HUES64 (cell line): ENCODE data around the gene TMEM229B. TPM values are rescaled to one million over a fixed set of nuclear protein-coding genes. Genes with fewer than 3 reads are reported as not detected.

Experiments
- H3K27ac ChIP-seq: 2 replicates; pipeline ENCODE4 v1.7.0; 2013; ENCODE audit warnings: low read depth, low read length, inconsistent platforms
- H3K27me3 ChIP-seq: 2 replicates; pipeline ENCODE4 v1.6.1; 2013; ENCODE audit warnings: mild to moderate bottlenecking, low read length; ENCODE audit not compliant: insufficient read depth
- H3K36me3 ChIP-seq: 2 replicates; pipeline ENCODE4 v1.6.1; 2013; ENCODE audit warnings: mild to moderate bottlenecking, low read length; ENCODE audit not compliant: insufficient read depth
- H3K4me1 ChIP-seq: 2 replicates; pipeline ENCODE4 v1.6.1; 2013; ENCODE audit warnings: mild to moderate bottlenecking, low read length, moderate library complexity; ENCODE audit not compliant: insufficient read depth
- H3K4me3 ChIP-seq: 2 replicates; pipeline ENCODE4 v1.5.1; 2013; ENCODE audit warnings: mild to moderate bottlenecking, low read length, moderate library complexity
- H3K9ac ChIP-seq: 2 replicates; pipeline ENCODE4 v1.6.1; 2013; ENCODE audit warnings: mild to moderate bottlenecking, low read depth, low read length
- H3K9me3 ChIP-seq: 2 replicates; pipeline ENCODE4 v1.6.1; 2013; ENCODE audit warnings: low read depth, low read length; ENCODE audit not compliant: insufficient read depth
- WGBS: fragments of 150-250, 120-280 bp; methylation state at CpG from one replicate; pipeline ENCODE4 v1.1.7; 2013; ENCODE audit warnings: missing lambda C conversion rate; 5-methylcytosine and 5-hydroxymethylcytosine counted together
- polyA plus RNA-seq, 2 experiments: library from polyadenylated mRNA; stranded (reverse); fragments of 50-300 nt; gene quantifications; one replicate each; pipeline ENCODE4 v1.2.3, GENCODE V29; 2013

Gene TMEM229B
- 0.50 TPM for polyA plus RNA-seq (2013, experiment 1 of 2)
- polyA plus RNA-seq (2013, experiment 2 of 2) = 0.25 TPM

DNA sequence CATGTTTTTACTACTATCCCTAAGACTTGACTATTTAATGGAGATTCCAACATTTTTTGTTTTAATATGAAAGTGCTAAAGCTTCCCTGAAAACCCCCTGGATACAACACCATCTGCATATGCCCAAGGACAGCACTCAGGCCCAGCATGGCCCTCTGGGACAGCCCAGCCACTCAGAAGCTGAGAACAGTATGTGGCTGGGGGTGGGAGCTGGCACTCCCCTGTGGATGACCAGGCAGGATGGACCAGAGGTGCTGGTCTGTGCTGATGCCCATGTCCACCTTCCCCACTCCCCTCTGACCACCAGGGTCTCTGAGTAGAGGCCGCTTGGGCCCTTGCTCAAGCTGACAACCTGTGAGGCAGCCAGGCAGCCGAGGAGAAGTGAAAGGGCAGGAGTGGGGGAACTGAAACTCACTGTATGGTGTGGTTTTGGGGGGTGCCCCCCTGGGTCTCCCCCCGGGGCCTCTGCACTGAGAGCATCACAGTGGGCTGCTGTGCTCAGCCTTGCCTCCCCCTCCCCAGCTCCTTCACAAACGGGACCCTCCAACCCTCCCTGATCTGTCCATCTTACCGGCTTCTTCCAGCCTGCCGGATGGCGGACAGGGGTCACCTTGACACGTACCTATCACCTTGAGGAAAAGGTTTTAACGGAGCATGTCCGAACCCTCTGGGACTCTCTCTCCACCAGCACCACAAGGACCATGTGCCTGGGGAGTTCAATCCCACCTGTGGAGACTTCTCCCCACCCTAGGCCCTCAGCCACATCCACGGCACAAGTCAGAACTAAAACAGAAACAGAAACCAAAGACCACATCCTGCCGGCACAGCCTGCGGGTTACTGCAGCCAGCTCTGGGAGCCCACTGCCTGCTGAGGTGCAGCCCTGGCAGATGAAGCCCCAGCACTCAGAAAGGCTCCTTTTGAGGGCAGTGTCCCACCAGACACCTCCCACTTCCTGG is at the start of gene TMEM229B:
Gene TMEM229B (minus strand): TSS at position 785 of the 957 bp plus-strand sequence. CDS start 14,798 bp downstream, outside the sequence.
- no peak within 1 kb of the TSS for H3K9ac ChIP-seq

GRCh38 chr14:67537736-67538135 is 49.2 kb upstream of the TMEM229B start:
- Histone ChIP-seq H3K9ac (no peak overlapping the region), H3K4me1 (peaks cover 33% of the 10 kb centered on the region), H3K9me3 (no peaks in the 10 kb centered on the region), H3K4me3 (no peak overlapping the region), H3K27me3 (peaks cover 7% of the 10 kb centered on the region; the same call in 1 of the 2 replicates), H3K27ac (no peak overlapping the region), H3K36me3 (no peaks in the 10 kb centered on the region)
- WGBS = 93% methylated on average over 3 of the region's 3 CpGs

More for the DNA sequence above, at the start of gene TMEM229B:
- Histone ChIP-seq H3K9me3 (peaks cover 7% of the 10 kb centered on the region), H3K27ac (no peak within 1 kb of the TSS), H3K27me3 (no peaks in the 10 kb centered on the region), H3K36me3 (no peaks in the 10 kb centered on the region), H3K4me1 (peaks cover 13% of the 10 kb centered on the region), H3K4me3 (no peak within 1 kb of the TSS)
- WGBS = 93% methylated on average over 13 of the region's 13 CpGs

- Histone ChIP-seq H3K36me3 (no peaks in the 10 kb centered on the region), H3K4me1 (peaks cover 19% of the 10 kb centered on the region), H3K9me3 (no peaks in the 10 kb centered on the region), H3K9ac (no peak overlapping the region), H3K27ac (no peak overlapping the region), H3K27me3 (peaks cover 9% of the 10 kb centered on the region; the same call in 1 of the 2 replicates), H3K4me3 (no peak overlapping the region)
- 92% methylated on average over 4 of the region's 4 CpGs for WGBS
These were observed 47.6 kb upstream of the TMEM229B start for GRCh38 chr14:67536087-67536486.

DNA sequence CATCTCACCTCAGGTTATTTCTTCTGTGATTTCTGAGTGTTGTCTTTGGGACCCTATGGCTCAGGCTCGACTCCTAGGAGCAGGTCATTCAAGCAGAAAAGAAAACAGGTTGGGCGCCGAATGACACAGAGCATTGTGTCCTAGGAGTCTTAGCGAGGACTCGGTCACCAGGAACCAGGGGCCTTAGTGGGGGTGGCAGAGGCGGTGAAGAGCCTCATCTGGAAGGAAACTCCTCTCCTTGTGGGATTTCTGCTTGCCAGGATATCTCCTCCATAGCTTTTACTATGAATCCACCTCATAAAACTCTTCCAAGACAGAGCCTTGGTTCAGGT is 45.2 kb upstream of the TMEM229B start:
- Histone ChIP-seq H3K36me3 (no peaks in the 10 kb centered on the region), H3K9me3 (no peaks in the 10 kb centered on the region), H3K4me1 (peaks cover 9% of the 10 kb centered on the region), H3K9ac (peak overlapping the region; percentile 86), H3K27me3 (peaks cover 9% of the 10 kb centered on the region; the same call in 1 of the 2 replicates), H3K4me3 (peak overlapping the region; percentile 82), H3K27ac (no peak overlapping the region; the same call in 1 of the 2 replicates)
- WGBS = 9% methylated on average over 6 of the region's 6 CpGs

- peaks cover 9% of the 10 kb centered on the region; the same call in 1 of the 2 replicates for H3K27me3 ChIP-seq
- no peaks in the 10 kb centered on the region for H3K36me3 ChIP-seq
- H3K9ac ChIP-seq = peak within 1 kb of the TSS; percentile 86
- no peaks in the 10 kb centered on the region for H3K9me3 ChIP-seq
- peak within 1 kb of the TSS; percentile 3; the same call in 1 of the 2 replicates for H3K27ac ChIP-seq
- peaks cover 4% of the 10 kb centered on the region for H3K4me1 ChIP-seq
- H3K4me3 ChIP-seq = peak within 1 kb of the TSS; percentile 82
- under 1% methylated on average over 86 of the region's 86 CpGs for WGBS
These were observed 44.7 kb upstream of the TMEM229B start, which contains the start of gene PLEKHH1 for GRCh38 chr14:67532998-67533753. Gene PLEKHH1 (plus strand): TSS chr14:67533290. CDS start chr14:67541868, 8,578 bp downstream.

GRCh38 chr14:67532606-67532997 is 44.1 kb upstream of the TMEM229B start:
- 22% methylated on average over 23 of the region's 23 CpGs for WGBS
- peak overlapping the region; percentile 3; the same call in 1 of the 2 replicates for H3K27ac ChIP-seq
- peak overlapping the region; percentile 82 for H3K4me3 ChIP-seq
- H3K9me3 ChIP-seq = no peaks in the 10 kb centered on the region
- peaks cover 3% of the 10 kb centered on the region for H3K4me1 ChIP-seq
- H3K9ac ChIP-seq = peak overlapping the region; percentile 86
- H3K36me3 ChIP-seq = no peaks in the 10 kb centered on the region
- H3K27me3 ChIP-seq = peaks cover 9% of the 10 kb centered on the region; the same call in 1 of the 2 replicates

DNA sequence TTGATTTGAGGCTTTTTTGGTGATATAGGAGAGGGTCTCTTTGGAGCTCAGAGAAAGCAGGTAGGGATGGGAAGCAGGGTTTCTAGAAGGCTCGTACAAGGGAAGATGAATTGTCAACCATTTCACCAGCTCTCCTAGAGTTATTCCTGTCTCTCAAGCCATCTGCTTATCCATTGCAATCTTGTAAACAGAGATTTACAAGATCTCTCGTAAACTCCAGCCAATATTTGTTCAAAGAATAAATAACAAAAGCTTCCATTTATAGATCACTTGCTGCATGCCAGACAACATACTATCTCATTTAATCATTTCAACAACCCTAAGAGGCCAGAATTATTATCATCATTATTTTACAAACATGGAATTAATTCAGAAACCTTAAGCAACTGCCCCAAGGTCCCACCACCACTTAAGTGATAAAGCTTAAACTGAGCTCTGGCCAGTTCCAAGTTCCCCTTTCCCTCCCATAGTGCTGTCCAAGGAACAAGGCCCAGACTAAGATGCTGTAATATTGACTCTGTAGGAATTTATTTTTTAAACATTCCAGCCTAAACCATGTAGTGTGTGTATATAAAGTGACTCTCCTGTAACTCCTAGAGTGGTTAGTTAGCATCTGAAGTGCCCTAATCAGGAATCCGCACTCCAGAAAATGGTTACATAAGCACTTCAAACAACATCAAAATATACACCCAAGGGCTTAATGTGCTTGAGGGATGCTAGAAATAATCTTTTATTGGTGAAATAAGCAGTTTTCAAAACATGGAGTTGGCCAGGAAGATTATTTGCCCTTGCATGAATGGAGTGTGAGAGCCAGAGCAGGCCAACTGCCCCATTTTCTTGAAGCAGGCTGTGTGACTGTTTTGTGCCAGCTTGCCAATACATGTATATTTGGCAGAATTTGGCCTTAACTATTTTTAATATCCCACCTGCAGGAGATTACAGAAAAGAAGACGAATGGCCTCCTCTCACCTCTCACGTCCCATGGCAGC is 41.7 kb upstream of the TMEM229B start:
- Histone ChIP-seq H3K27ac (no peak overlapping the region), H3K9me3 (no peaks in the 10 kb centered on the region), H3K4me3 (no peak overlapping the region), H3K36me3 (no peaks in the 10 kb centered on the region), H3K9ac (no peak overlapping the region), H3K27me3 (peaks cover 9% of the 10 kb centered on the region; the same call in 1 of the 2 replicates), H3K4me1 (peaks cover 3% of the 10 kb centered on the region)
- WGBS = 91% methylated on average over 4 of the region's 5 CpGs

DNA sequence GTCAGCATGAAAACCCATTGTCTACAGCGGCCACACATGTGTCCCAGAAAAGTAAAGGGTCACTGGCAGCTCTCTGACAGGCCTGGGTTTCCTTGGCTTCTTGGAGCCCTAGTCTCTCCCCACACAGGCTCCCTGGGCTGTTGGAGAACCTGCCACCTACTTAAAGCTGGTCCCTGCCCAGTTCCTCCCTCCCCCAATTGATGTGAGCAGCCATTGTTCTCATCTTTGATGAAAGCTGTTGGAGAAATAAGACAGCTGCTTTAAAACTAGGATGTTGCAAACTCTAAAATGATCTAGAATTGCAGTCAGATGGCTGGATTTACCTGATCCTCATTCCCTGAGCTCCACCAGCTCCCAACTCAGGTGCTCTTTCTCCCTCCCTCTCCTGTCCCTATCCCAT is 39.8 kb upstream of the TMEM229B start:
- Histone ChIP-seq H3K4me1 (no peaks in the 10 kb centered on the region; the same call in 1 of the 2 replicates), H3K9me3 (no peaks in the 10 kb centered on the region), H3K36me3 (no peaks in the 10 kb centered on the region), H3K4me3 (no peak overlapping the region), H3K27ac (no peak overlapping the region), H3K27me3 (peaks cover 3% of the 10 kb centered on the region; the same call in 1 of the 2 replicates), H3K9ac (no peak overlapping the region)
- 94% methylated on average over 1 of the region's 1 CpG for WGBS

- Histone ChIP-seq H3K9ac (no peak overlapping the region), H3K27ac (no peak overlapping the region), H3K27me3 (peaks cover 2% of the 10 kb centered on the region; the same call in 1 of the 2 replicates), H3K36me3 (no peaks in the 10 kb centered on the region), H3K9me3 (no peaks in the 10 kb centered on the region), H3K4me1 (no peaks in the 10 kb centered on the region; the same call in 1 of the 2 replicates), H3K4me3 (no peak overlapping the region)
- 93% methylated on average over 5 of the region's 5 CpGs for WGBS
These were observed 39.2 kb upstream of the TMEM229B start for GRCh38 chr14:67527756-67528155.
